HG02981 (cell line): Measurements from ENCODE around the gene ANKRD10.

Experiments
- ATAC-seq: cut with Tn5 transposase; IDR thresholded peaks from one replicate; pipeline ENCODE4 v1.9.1; 2021; ENCODE audit warnings: mild to moderate bottlenecking, moderate library complexity; ENCODE audit not compliant: unreplicated experiment

ANKRD10 gene

GRCh38 chr13:110834572-110834971 is 80.3 kb downstream of the ANKRD10 start:
- no peak for ATAC-seq

GRCh38 chr13:110832531-110832930 is 82.3 kb downstream of the ANKRD10 start:
- ATAC-seq: no peak

- ATAC-seq: no peak
Measured at GRCh38 chr13:110832205-110832479, 82.7 kb downstream of the ANKRD10 start.

DNA sequence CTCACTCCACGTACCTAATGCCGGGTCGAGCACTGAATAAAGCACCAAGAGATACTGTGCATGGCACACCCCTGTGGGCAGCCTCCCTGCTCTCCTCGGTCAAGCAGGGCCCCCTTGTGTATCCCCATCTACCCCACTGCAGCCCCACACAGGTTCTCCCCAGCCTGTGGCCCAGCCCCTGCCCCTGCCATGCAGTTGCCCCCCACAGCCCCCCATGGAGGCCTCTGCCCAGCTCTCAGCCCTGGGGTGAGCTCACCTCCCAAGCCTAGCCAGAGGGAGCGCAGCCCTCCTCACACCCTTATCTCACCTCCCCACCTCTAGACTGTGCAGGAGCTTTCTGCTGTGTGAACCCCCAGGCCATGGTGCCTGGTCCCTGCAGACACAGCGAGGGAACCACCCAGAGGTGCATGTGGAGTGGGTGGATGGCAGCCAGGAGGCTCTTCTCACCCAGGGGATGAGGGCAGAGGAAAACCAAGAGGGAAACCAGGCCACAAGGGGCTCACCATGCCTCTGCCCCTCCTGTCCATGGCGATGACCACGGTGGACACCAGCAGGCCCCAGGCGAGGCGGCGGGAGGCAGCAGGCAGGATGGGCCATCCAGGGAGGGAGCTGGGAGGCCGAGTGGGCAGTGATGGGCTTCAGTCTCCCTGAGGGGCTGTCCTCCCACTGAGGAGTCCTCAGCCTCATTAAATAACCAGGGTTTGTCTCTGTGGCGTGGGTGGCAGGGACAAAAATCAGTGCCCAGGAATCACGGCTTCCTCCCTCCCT is 83.2 kb downstream of the ANKRD10 start:
- ATAC-seq: no peak

DNA sequence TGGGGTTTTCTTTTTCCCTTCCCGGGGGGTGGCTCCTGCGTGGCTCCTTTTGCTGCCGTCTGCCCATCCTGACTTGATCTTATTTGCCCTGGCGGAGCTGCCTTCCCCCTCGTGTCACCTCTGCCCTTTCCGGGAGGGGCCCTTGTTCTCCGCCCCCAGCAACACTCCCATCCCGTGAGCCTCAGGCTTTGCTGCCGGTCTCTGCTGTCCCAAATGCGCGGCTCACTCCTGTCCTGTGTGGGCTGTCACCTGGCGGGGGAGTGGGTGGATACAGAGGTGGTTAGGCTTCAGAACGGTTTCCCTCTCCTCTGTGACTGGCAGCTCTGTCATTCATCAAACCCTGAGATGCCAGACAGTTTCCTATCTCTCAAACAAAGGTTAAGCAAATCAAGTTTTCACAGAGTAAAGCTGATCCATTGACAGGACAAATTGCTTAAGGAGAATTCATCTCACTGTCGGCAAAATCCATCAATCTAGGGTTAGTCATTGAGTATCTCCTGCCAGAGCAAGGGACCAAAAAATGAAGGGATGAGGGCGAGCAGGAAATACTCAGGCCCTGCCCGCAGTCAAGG is 84.0 kb downstream of the ANKRD10 start:
- ATAC-seq: no peak

DNA sequence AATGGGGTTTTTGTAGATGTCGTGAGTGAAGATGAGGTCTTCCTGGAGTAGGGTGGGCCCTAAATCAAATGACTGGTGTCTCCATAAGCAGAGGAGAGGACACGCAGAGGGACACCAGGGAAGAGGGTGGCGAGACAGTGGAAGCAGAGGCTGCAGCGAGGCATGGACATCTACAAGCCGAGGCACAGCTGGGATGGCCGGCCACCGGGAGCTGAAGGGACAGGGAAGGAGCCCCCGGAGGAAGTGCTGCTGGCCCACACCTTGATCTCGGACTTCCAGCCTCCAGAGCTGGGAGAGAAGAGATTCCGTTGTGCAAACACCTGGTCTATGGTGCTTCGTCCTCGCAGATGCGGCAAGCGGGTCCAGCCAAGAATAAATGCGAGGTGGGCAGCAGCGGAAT is 84.5 kb downstream of the ANKRD10 start:
- no peak for ATAC-seq

DNA sequence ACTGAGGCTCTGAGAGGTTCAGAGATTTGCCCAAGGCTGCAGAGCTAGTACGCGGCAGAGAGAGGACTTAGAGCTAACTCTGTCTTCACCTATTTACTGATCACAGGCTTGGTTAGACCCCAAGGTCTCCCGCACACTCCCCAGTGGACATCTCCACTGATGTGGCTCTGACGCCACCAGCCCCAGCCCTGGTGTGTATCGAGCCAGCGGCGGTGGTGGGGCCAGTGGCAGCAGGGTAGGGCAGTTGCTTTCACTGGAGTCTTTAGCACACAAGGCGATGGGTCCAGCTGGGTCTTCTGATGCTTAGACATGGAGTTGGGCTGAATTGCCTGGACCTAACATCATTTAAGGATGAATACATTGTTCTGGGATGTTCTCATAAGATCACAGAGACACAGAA is 85.4 kb downstream of the ANKRD10 start:
- ATAC-seq: no peak

GRCh38 chr13:110828705-110829104 is 86.2 kb downstream of the ANKRD10 start:
- no peak for ATAC-seq
